ENCODE measurements around the gene COL4A1. TPM values are rescaled to one million over a fixed set of nuclear protein-coding genes. Genes with fewer than 3 reads are reported as not detected.

The COL4A1 gene
- polyA plus RNA-seq, 1 experiment: 210 TPM

DNA sequence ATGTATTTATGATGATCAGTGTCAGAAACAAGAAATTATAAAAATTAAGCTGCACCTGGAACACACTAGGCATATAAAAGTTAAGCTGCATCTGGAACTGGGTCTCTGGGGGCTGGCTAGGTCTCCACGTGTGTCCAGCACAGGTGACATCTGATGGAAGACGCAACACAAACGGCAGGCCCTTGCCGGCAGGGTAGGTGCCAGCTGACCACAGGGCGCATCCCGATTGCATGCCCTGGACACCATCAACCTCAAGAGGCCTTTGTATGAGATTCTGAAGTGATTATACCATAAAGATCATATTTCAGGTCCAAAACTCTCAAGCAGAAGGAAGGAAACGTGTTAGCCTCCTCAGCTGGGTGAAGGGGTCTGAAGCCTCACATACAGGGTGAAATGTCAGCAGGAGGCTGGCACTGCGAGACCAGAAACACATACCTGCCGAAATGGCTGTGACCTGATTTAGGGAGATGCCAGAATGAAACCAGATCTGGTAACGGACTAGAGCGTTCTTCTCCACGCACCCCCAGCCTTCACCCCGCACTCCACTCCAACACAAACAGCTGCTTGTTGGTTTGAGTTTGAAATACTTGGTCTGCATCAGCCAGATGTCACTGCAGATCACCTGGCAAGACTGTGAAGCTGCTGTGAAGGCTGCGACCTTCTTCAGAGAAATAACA is 37.3 kb downstream of the COL4A1 start:
- POLR2A ChIA-PET: no interaction called here
- Histone ChIP-seq H3K9me3 (ENCODE audit: control insufficient read depth, insufficient read depth, low read length) (no peaks in the 10 kb centered on the region; the same call in 1 of the 2 replicates), H3K27ac (ENCODE audit: low read depth, low read length) (no peak overlapping the region), H3K4me3 (ENCODE audit: low read depth, low read length) (no peak overlapping the region), H3K27me3 (ENCODE audit: control insufficient read depth, insufficient read depth, low read length) (no peaks in the 10 kb centered on the region)
- no peak for DNase-seq (ENCODE audit: low read depth, low spot score)
- CTCF ChIA-PET: no interaction called here
- TF ChIP-seq, protein P1, sequence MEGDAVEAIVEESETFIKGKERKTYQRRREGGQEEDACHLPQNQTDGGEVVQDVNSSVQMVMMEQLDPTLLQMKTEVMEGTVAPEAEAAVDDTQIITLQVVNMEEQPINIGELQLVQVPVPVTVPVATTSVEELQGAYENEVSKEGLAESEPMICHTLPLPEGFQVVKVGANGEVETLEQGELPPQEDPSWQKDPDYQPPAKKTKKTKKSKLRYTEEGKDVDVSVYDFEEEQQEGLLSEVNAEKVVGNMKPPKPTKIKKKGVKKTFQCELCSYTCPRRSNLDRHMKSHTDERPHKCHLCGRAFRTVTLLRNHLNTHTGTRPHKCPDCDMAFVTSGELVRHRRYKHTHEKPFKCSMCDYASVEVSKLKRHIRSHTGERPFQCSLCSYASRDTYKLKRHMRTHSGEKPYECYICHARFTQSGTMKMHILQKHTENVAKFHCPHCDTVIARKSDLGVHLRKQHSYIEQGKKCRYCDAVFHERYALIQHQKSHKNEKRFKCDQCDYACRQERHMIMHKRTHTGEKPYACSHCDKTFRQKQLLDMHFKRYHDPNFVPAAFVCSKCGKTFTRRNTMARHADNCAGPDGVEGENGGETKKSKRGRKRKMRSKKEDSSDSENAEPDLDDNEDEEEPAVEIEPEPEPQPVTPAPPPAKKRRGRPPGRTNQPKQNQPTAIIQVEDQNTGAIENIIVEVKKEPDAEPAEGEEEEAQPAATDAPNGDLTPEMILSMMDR (IDR thresholded peaks at IDR 0.05; ENCODE audit: low read depth, low read length): no peak

DNA sequence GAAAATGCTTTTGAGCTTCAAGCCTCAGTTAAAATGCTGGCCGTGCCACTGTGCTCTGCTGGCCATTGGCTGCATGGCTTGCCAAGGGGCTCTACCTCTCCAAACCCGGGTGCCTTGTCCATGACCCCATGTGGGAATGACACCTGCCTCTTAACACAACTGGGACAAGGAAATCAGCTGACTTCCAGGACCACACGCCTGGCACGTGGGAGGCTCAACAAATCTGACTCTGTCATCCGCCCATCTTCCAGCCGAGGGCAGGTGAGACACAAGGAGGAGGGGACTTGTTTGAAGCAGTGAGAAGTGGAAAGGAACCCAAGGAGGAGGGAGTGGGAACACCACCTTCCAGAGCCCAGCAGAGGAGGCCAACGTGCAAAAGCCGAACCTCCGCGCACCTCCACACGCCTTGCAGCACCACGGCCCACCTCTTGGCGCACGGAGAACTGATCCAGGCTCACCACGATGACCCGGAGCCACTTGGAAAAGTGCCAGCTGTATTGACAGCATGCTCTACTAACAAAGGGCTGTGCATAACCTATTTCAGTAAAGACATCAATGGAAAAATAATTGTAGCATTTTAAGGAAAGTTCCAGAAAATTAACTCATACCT is 38.3 kb downstream of the COL4A1 start:
- Histone ChIP-seq H3K27me3 (ENCODE audit: control insufficient read depth, insufficient read depth, low read length) (no peaks in the 10 kb centered on the region), H3K9me3 (ENCODE audit: control insufficient read depth, insufficient read depth, low read length) (no peaks in the 10 kb centered on the region; the same call in 1 of the 2 replicates), H3K27ac (ENCODE audit: low read depth, low read length) (no peak overlapping the region), H3K4me3 (ENCODE audit: low read depth, low read length) (no peak overlapping the region)
- POLR2A ChIA-PET: interaction anchor here (1.0 kb wide), 1 partner anchor 21 kb away, joined by 3 read pairs; no protein-coding TSS in a partner anchor
- TF ChIP-seq, protein P1 (IDR thresholded peaks at IDR 0.05; ENCODE audit: low read depth, low read length): no peak
- no peak for DNase-seq (ENCODE audit: low read depth, low spot score)
- CTCF ChIA-PET: interaction anchor here (2.0 kb wide), 1 partner anchor 22 kb away, joined by 10 read pairs; no protein-coding TSS in a partner anchor

DNA sequence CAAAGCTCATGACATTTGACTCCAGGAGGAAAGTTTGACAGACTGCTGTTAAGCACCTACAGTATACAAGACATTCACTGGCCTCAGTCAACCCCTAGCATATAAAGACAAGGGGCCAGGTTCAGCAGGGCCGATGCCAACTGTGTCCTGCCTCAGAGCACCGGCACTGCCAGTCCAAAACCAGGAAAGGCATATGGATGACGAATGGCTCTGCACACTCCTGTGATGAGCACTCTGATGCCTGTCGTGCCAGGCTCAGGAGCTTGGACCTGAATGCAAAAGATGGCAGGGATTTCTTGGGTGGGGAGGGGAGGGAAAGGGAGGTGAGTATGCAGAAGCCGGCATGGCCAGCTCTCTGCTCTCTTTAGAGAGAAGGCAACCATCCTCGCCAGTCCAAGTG is 38.9 kb downstream of the COL4A1 start:
- Histone ChIP-seq H3K9me3 (ENCODE audit: control insufficient read depth, insufficient read depth, low read length) (no peaks in the 10 kb centered on the region; the same call in 1 of the 2 replicates), H3K27me3 (ENCODE audit: control insufficient read depth, insufficient read depth, low read length) (no peaks in the 10 kb centered on the region), H3K27ac (ENCODE audit: low read depth, low read length) (no peak overlapping the region), H3K4me3 (ENCODE audit: low read depth, low read length) (no peak overlapping the region)
- CTCF ChIA-PET: interaction anchor here (0.9 to 2.0 kb wide), 3 partner anchors 21 to 46 kb away, joined by 3 to 10 read pairs (median 4); no protein-coding TSS in a partner anchor
- no peak for DNase-seq (ENCODE audit: low read depth, low spot score)
- POLR2A ChIA-PET: interaction anchor here (0.6 to 1.2 kb wide), 3 partner anchors 20 to 110 kb away, joined by 3 read pairs; partner anchors contain the start of genes COL4A1 and COL4A2
- TF ChIP-seq, protein P1 (IDR thresholded peaks at IDR 0.05; ENCODE audit: low read depth, low read length): no peak

DNA sequence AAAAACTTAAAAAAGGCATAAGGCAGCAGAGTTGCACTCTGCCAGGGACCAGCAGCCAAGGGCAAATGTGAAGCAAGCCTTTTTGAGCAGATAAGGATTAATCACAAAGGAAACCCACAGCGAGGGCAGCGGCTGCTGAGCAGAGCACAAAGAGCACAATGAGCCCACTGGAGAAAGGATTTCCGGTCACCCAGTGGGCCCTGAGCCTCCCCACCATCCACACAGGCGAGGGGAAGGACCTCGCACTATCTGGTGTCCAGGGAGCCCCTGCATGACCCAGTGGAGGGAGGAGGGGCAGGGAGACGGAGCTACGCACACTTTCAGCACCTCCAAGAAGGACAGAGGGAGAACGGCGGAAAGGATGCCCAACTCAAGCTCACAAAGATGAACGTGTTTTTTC is 40.0 kb downstream of the COL4A1 start:
- Histone ChIP-seq H3K9me3 (ENCODE audit: control insufficient read depth, insufficient read depth, low read length) (no peaks in the 10 kb centered on the region; the same call in 1 of the 2 replicates), H3K4me3 (ENCODE audit: low read depth, low read length) (no peak overlapping the region), H3K27ac (ENCODE audit: low read depth, low read length) (no peak overlapping the region), H3K27me3 (ENCODE audit: control insufficient read depth, insufficient read depth, low read length) (no peaks in the 10 kb centered on the region)
- ChIA-PET CTCF (interaction anchor here (0.9 to 2.0 kb wide), 3 partner anchors 20 to 45 kb away, joined by 3 to 10 read pairs (median 4); no protein-coding TSS in a partner anchor), POLR2A (interaction anchor here (1.2 kb wide), 1 partner anchor 40 kb away, joined by 3 read pairs; the partner anchor contains the start of genes COL4A1 and COL4A2)
- DNase-seq (ENCODE audit: low read depth, low spot score): no peak
- TF ChIP-seq, protein P1 (IDR thresholded peaks at IDR 0.05; ENCODE audit: low read depth, low read length): no peak

DNA sequence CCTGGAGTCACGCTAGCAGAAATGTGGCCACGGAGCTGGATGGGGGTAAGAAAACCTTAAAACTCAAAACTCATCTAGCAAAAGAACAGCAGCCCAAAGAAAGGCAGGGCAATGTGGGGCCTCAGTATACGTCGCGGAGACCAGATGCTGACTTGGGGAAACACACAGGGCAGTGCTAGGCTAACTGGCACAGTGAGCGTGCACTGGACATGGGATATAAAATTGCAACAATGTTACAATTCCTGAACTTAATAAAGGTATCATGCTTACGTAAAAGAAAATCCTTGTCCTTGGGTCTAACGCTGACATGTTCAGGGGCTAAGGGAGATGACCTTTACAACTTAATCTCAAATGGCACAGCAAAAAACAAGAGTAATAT is 40.5 kb downstream of the COL4A1 start:
- CTCF ChIA-PET: no interaction called here
- Histone ChIP-seq H3K27ac (ENCODE audit: low read depth, low read length) (no peak overlapping the region), H3K4me3 (ENCODE audit: low read depth, low read length) (no peak overlapping the region), H3K9me3 (ENCODE audit: control insufficient read depth, insufficient read depth, low read length) (no peaks in the 10 kb centered on the region; the same call in 1 of the 2 replicates), H3K27me3 (ENCODE audit: control insufficient read depth, insufficient read depth, low read length) (no peaks in the 10 kb centered on the region)
- POLR2A ChIA-PET: no interaction called here
- DNase-seq (ENCODE audit: low read depth, low spot score): no peak
- TF ChIP-seq, protein P1 (IDR thresholded peaks at IDR 0.05; ENCODE audit: low read depth, low read length): no peak

All from AG04450 (cell line).